ENCODE measurements around the gene SALL3.

GRCh38 chr18:78981989-78982620 lies 2.5 kb downstream of the SALL3 start:
- no peak for TF ChIP-seq EZH2 (IDR thresholded peaks at IDR 0.05; ENCODE audit: borderline replicate concordance, low read depth, low read length, severe bottlenecking)
- no peak for TF ChIP-seq CTCF (IDR thresholded peaks at IDR 0.05; ENCODE audit: borderline replicate concordance, extremely low read depth, low read length, poor library complexity, severe bottlenecking)
